Activated naive CD4-positive, alpha-beta T cell treated with anti-CD3 and anti-CD28 coated beads for 36 hours (primary cell): ENCODE measurements around the gene PELI1. TPM values are rescaled to one million over a fixed set of nuclear protein-coding genes. Genes with fewer than 3 reads are reported as not detected.
"Not testable (repeated sequence)": the region's sequence is repeated elsewhere in the genome, so short reads cannot be mapped to it uniquely, and the experiment has no call there.

ENCODE experiments used
- CTCF ChIA-PET: fragments of 350-600 bp; sonication (Branson Sonifier 250); formaldehyde crosslinking; loops from one replicate; lab custom pipeline; 2021; ENCODE audit warnings: antibody characterized with exemption; lab: Charles Lee
- DNase-seq: peaks from one replicate; pipeline ENCODE4 v3.0.0-alpha.2; 2020
- H3K27ac Mint-ChIP-seq: one replicate; pipeline ENCODE4 v1.8.0; 2021; ENCODE audit warnings: mild to moderate bottlenecking, mixed read lengths
- H3K27me3 Mint-ChIP-seq: one replicate; pipeline ENCODE4 v1.8.0; 2021; ENCODE audit warnings: low read depth, mixed read lengths
- H3K36me3 Mint-ChIP-seq: one replicate; pipeline ENCODE4 v1.8.0; 2021; ENCODE audit warnings: low read depth, mixed read lengths
- H3K4me1 Mint-ChIP-seq: one replicate; pipeline ENCODE4 v1.8.0; 2021; ENCODE audit warnings: low read depth, mixed read lengths
- H3K4me3 Mint-ChIP-seq: one replicate; pipeline ENCODE4 v1.8.0; 2021; ENCODE audit warnings: mild to moderate bottlenecking, moderate library complexity, mixed read lengths
- H3K9me3 Mint-ChIP-seq: one replicate; pipeline ENCODE4 v1.8.0; 2021; ENCODE audit warnings: mixed read lengths
- intact Hi-C: fragments of 100-400 bp; cut with micrococcal nuclease; formaldehyde crosslinking; loops from one replicate; pipeline ENCODE4 v1.15.1; 2023
- total RNA-seq, 2 experiments: library from RNA; stranded (reverse); gene quantifications; one replicate each; pipeline ENCODE4 v1.2.3, GENCODE V29; 2021

PELI1 gene
- total RNA-seq, 2 experiments from 2014 or later, result 25.7 to 28.0 TPM

- CTCF ChIA-PET, result interaction anchor here (0.6 to 1.2 kb wide), 2 partner anchors 26 to 1416 kb away, joined by 3 read pairs; no protein-coding TSS in a partner anchor
- peak overlapping the region; percentile 46 for H3K27ac Mint-ChIP-seq
- no peaks in the 10 kb centered on the region for H3K9me3 Mint-ChIP-seq
- H3K36me3 Mint-ChIP-seq, result no peaks in the 10 kb centered on the region
- intact Hi-C loops, result loop anchor here (1.0 kb wide), 1 partner anchor 7 kb away; no protein-coding TSS in a partner anchor
- DNase-seq, result no peak
- peaks cover 76% of the 10 kb centered on the region for H3K4me1 Mint-ChIP-seq
- H3K4me3 Mint-ChIP-seq, result no peak overlapping the region
- H3K27me3 Mint-ChIP-seq, result no peaks in the 10 kb centered on the region
Observed at GRCh38 chr2:64115808-64116598, 28.2 kb downstream of the PELI1 start.

- Mint-ChIP-seq H3K36me3 (no peaks in the 10 kb centered on the region), H3K4me3 (no peak overlapping the region), H3K9me3 (no peaks in the 10 kb centered on the region), H3K27ac (peak overlapping the region; percentile 31), H3K4me1 (peaks cover 77% of the 10 kb centered on the region), H3K27me3 (no peaks in the 10 kb centered on the region)
- CTCF ChIA-PET, result interaction anchor here (0.7 to 1.0 kb wide), 2 partner anchors 35 to 212 kb away, joined by 3 to 5 read pairs; no protein-coding TSS in a partner anchor
- intact Hi-C loops, result loop anchor here (1.0 kb wide), 9 partner anchors 8 to 211 kb away; partner anchors contain the start of gene PELI1
- no peak for DNase-seq
Observed at GRCh38 chr2:64114912-64115277, 29.3 kb downstream of the PELI1 start.

GRCh38 chr2:64114063-64114911, 29.9 kb downstream of the PELI1 start:
- H3K4me1 Mint-ChIP-seq, result peaks cover 80% of the 10 kb centered on the region
- H3K27ac Mint-ChIP-seq, result peak overlapping the region; percentile 1
- no peaks in the 10 kb centered on the region for H3K27me3 Mint-ChIP-seq
- CTCF ChIA-PET, result interaction anchor here (1.0 kb wide), 1 partner anchor 213 kb away, joined by 5 read pairs; no protein-coding TSS in a partner anchor
- no peak overlapping the region for H3K4me3 Mint-ChIP-seq
- intact Hi-C loops, result loop anchor here (1.0 kb wide), 8 partner anchors 13 to 212 kb away; partner anchors contain the start of gene PELI1
- no peak for DNase-seq
- no peaks in the 10 kb centered on the region for H3K36me3 Mint-ChIP-seq
- no peaks in the 10 kb centered on the region for H3K9me3 Mint-ChIP-seq

GRCh38 chr2:64112016-64112415, 32.2 kb downstream of the PELI1 start:
- H3K4me1 Mint-ChIP-seq, result peaks cover 86% of the 10 kb centered on the region
- CTCF ChIA-PET, result interaction anchor here (0.7 to 1.9 kb wide), 4 partner anchors 8 to 215 kb away, joined by 3 to 8 read pairs (median 3); no protein-coding TSS in a partner anchor
- H3K4me3 Mint-ChIP-seq, result no peak overlapping the region
- H3K27me3 Mint-ChIP-seq, result no peaks in the 10 kb centered on the region
- DNase-seq, result no peak
- H3K27ac Mint-ChIP-seq, result no peak overlapping the region
- intact Hi-C loops, result no loop called here
- H3K9me3 Mint-ChIP-seq, result no peaks in the 10 kb centered on the region
- peaks cover 17% of the 10 kb centered on the region for H3K36me3 Mint-ChIP-seq

GRCh38 chr2:64111426-64111825, 32.8 kb downstream of the PELI1 start:
- peaks cover 20% of the 10 kb centered on the region for H3K36me3 Mint-ChIP-seq
- no peak overlapping the region for H3K4me3 Mint-ChIP-seq
- no peak for DNase-seq
- H3K9me3 Mint-ChIP-seq, result no peaks in the 10 kb centered on the region
- CTCF ChIA-PET, result interaction anchor here (0.8 to 1.9 kb wide), 3 partner anchors 10 to 216 kb away, joined by 3 to 8 read pairs (median 3); no protein-coding TSS in a partner anchor
- intact Hi-C loops, result no loop called here
- H3K27me3 Mint-ChIP-seq, result no peaks in the 10 kb centered on the region
- no peak overlapping the region for H3K27ac Mint-ChIP-seq
- peaks cover 84% of the 10 kb centered on the region for H3K4me1 Mint-ChIP-seq

- H3K27me3 Mint-ChIP-seq, result no peaks in the 10 kb centered on the region
- peaks cover 75% of the 10 kb centered on the region for H3K4me1 Mint-ChIP-seq
- H3K9me3 Mint-ChIP-seq, result no peaks in the 10 kb centered on the region
- peak overlapping the region; percentile 36 for H3K27ac Mint-ChIP-seq
- intact Hi-C loops, result no loop called here
- no peak overlapping the region for H3K4me3 Mint-ChIP-seq
- DNase-seq, result peak; percentile 13
- H3K36me3 Mint-ChIP-seq, result peaks cover 26% of the 10 kb centered on the region
- CTCF ChIA-PET, result interaction anchor here (1.1 to 1.9 kb wide), 4 partner anchors 14 to 219 kb away, joined by 3 to 10 read pairs (median 6); no protein-coding TSS in a partner anchor
Observed at GRCh38 chr2:64108666-64109241, 35.5 kb downstream of the PELI1 start.

GRCh38 chr2:64106481-64106880, 37.7 kb downstream of the PELI1 start:
- Mint-ChIP-seq H3K27me3 (no peaks in the 10 kb centered on the region), H3K27ac (no peak overlapping the region), H3K4me1 (peaks cover 77% of the 10 kb centered on the region), H3K9me3 (no peaks in the 10 kb centered on the region), H3K36me3 (peaks cover 26% of the 10 kb centered on the region), H3K4me3 (no peak overlapping the region)
- intact Hi-C loops, result no loop called here
- DNase-seq, result no peak
- CTCF ChIA-PET, result interaction anchor here (0.8 to 0.9 kb wide), 2 partner anchors 221 to 224 kb away, joined by 3 to 5 read pairs; no protein-coding TSS in a partner anchor

GRCh38 chr2:64105670-64106461, 38.4 kb downstream of the PELI1 start:
- Mint-ChIP-seq H3K4me1 (peaks cover 76% of the 10 kb centered on the region), H3K9me3 (no peaks in the 10 kb centered on the region), H3K27me3 (no peaks in the 10 kb centered on the region), H3K27ac (no peak overlapping the region), H3K36me3 (peaks cover 26% of the 10 kb centered on the region), H3K4me3 (no peak overlapping the region)
- intact Hi-C loops, result no loop called here
- no peak for DNase-seq
- CTCF ChIA-PET, result interaction anchor here (0.6 to 0.9 kb wide), 3 partner anchors 222 to 350 kb away, joined by 3 to 5 read pairs (median 4); no protein-coding TSS in a partner anchor

- intact Hi-C loops, result no loop called here
- H3K4me1 Mint-ChIP-seq, result peaks cover 76% of the 10 kb centered on the region
- H3K4me3 Mint-ChIP-seq, result no peak overlapping the region
- peaks cover 27% of the 10 kb centered on the region for H3K36me3 Mint-ChIP-seq
- no peak overlapping the region for H3K27ac Mint-ChIP-seq
- no peaks in the 10 kb centered on the region for H3K27me3 Mint-ChIP-seq
- no peak for DNase-seq
- CTCF ChIA-PET, result interaction anchor here (0.6 kb wide), 1 partner anchor 351 kb away, joined by 4 read pairs; no protein-coding TSS in a partner anchor
- H3K9me3 Mint-ChIP-seq, result no peaks in the 10 kb centered on the region
Observed at GRCh38 chr2:64104933-64105332, 39.3 kb downstream of the PELI1 start.

GRCh38 chr2:64102736-64103135, 41.5 kb downstream of the PELI1 start:
- peaks cover 35% of the 10 kb centered on the region for H3K36me3 Mint-ChIP-seq
- H3K27me3 Mint-ChIP-seq, H3K27ac Mint-ChIP-seq, H3K9me3 Mint-ChIP-seq, intact Hi-C loops, DNase-seq, H3K4me3 Mint-ChIP-seq: not testable (repeated sequence)
- CTCF ChIA-PET, result interaction anchor here (0.8 to 2.2 kb wide), 3 partner anchors 9 to 227 kb away, joined by 3 to 8 read pairs (median 3); no protein-coding TSS in a partner anchor
- peaks cover 58% of the 10 kb centered on the region for H3K4me1 Mint-ChIP-seq

GRCh38 chr2:64101141-64101591, 43.1 kb downstream of the PELI1 start:
- no peak overlapping the region for H3K4me3 Mint-ChIP-seq
- H3K36me3 Mint-ChIP-seq, result peaks cover 37% of the 10 kb centered on the region
- DNase-seq, result no peak
- H3K27me3 Mint-ChIP-seq, result no peaks in the 10 kb centered on the region
- peak overlapping the region; percentile 76 for H3K27ac Mint-ChIP-seq
- intact Hi-C loops, result loop anchor here (1.0 kb wide), 10 partner anchors 13 to 225 kb away; no protein-coding TSS in a partner anchor
- peaks cover 3% of the 10 kb centered on the region for H3K9me3 Mint-ChIP-seq
- peaks cover 51% of the 10 kb centered on the region for H3K4me1 Mint-ChIP-seq
- CTCF ChIA-PET, result interaction anchor here (0.6 to 2.2 kb wide), 10 partner anchors 10 to 519 kb away, joined by 3 to 9 read pairs (median 4); no protein-coding TSS in a partner anchor
